SK-N-SH treated with all-trans-retinoic acid at 6 μM for 48 hours (cell line): ENCODE measurements around the gene CDK2.

Experiments used
- ATAC-seq: fragments of 200-7000 bp; cut with Tn5 transposase; 3 replicates; pipeline ENCODE4 v1.9.1; 2020; ENCODE audit warnings: mild to moderate bottlenecking, moderate library complexity
- ARNTL ChIP-seq: fragments of 450-650 bp; formaldehyde crosslinking; IDR thresholded peaks from 2 replicates; pipeline ENCODE4 v1.5.0; 2020; ENCODE audit warnings: low read depth, mild to moderate bottlenecking, moderate library complexity, borderline replicate concordance
- BACH2 ChIP-seq: fragments of 250-450 bp; sonication (Bioruptor Pico); IDR thresholded peaks from 2 replicates; pipeline ENCODE4 v1.9.0; 2021; ENCODE audit warnings: mild to moderate bottlenecking, borderline replicate concordance
- CSDC2 ChIP-seq: fragments of 250-450 bp; sonication (Bioruptor Pico); IDR thresholded peaks from 2 replicates; pipeline ENCODE4 v1.5.0; 2020; ENCODE audit warnings: mild to moderate bottlenecking, moderate library complexity
- CSRNP3 ChIP-seq: fragments of 250-450 bp; sonication (Bioruptor Pico); IDR thresholded peaks from 2 replicates; pipeline ENCODE4 v1.5.1; 2021; ENCODE audit warnings: mild to moderate bottlenecking, moderate library complexity
- ESRRG ChIP-seq: fragments of 250-450 bp; sonication (Bioruptor Pico); IDR thresholded peaks from 2 replicates; pipeline ENCODE4 v1.6.1; 2021; ENCODE audit warnings: mild to moderate bottlenecking
- GLIS3 ChIP-seq: fragments of 250-450 bp; sonication (Bioruptor Pico); IDR thresholded peaks from 2 replicates; pipeline ENCODE4 v1.5.0; 2020; ENCODE audit warnings: mild to moderate bottlenecking, moderate library complexity
- ISL1 ChIP-seq: fragments of 250-450 bp; sonication (Bioruptor Pico); IDR thresholded peaks from 2 replicates; pipeline ENCODE4 v2.1.2; 2022; ENCODE audit warnings: mild to moderate bottlenecking, moderate library complexity
- OSR1 ChIP-seq: fragments of 250-450 bp; sonication (Bioruptor Pico); IDR thresholded peaks from 2 replicates; pipeline ENCODE4 v1.8.0; 2022; ENCODE audit warnings: moderate library complexity, mild to moderate bottlenecking, inconsistent platforms
- PATZ1 ChIP-seq: fragments of 250-450 bp; sonication (Bioruptor Pico); IDR thresholded peaks from 2 replicates; pipeline ENCODE4 v1.8.0; 2020; ENCODE audit warnings: mild to moderate bottlenecking, moderate library complexity, borderline replicate concordance
- PPARA ChIP-seq: fragments of 250-450 bp; sonication (Bioruptor Pico); IDR thresholded peaks from 2 replicates; pipeline ENCODE4 v1.5.0; 2020; ENCODE audit warnings: mild to moderate bottlenecking, borderline replicate concordance
- RARB ChIP-seq: fragments of 250-450 bp; sonication (Bioruptor Pico); IDR thresholded peaks from 2 replicates; pipeline ENCODE4 v1.8.0; 2021; ENCODE audit warnings: mild to moderate bottlenecking, moderate library complexity
- SNAI2 ChIP-seq: fragments of 250-450 bp; sonication (Bioruptor Pico); IDR thresholded peaks from 2 replicates; pipeline ENCODE4 v1.5.0; 2020; ENCODE audit warnings: mild to moderate bottlenecking, moderate library complexity
- TCF4 ChIP-seq: fragments of 250-450 bp; sonication (Bioruptor Pico); IDR thresholded peaks from 2 replicates; pipeline ENCODE4 v1.8.0; 2021; ENCODE audit warnings: mild to moderate bottlenecking, moderate library complexity, borderline replicate concordance
- TOX ChIP-seq: fragments of 250-450 bp; sonication (Bioruptor Pico); IDR thresholded peaks from 2 replicates; pipeline ENCODE4 v1.8.0; 2021; ENCODE audit warnings: mild to moderate bottlenecking, moderate library complexity, borderline replicate concordance
- TSHZ2 ChIP-seq: fragments of 250-450 bp; sonication (Bioruptor Pico); IDR thresholded peaks from 2 replicates; pipeline ENCODE4 v1.5.0; 2020; ENCODE audit warnings: mild to moderate bottlenecking, moderate library complexity
- ZFP3 ChIP-seq: fragments of 250-450 bp; sonication (Bioruptor Pico); IDR thresholded peaks from 2 replicates; pipeline ENCODE4 v1.5.0; 2020; ENCODE audit warnings: mild to moderate bottlenecking, moderate library complexity
- ZFP30 ChIP-seq: fragments of 450-650 bp; formaldehyde crosslinking; IDR thresholded peaks from 2 replicates; pipeline ENCODE4 v1.5.0; 2022; ENCODE audit warnings: mild to moderate bottlenecking, moderate library complexity
- ZNF565 ChIP-seq: fragments of 450-650 bp; formaldehyde crosslinking; conservative IDR thresholded peaks from 2 replicates; pipeline ENCODE4 v1.5.0; 2020; ENCODE audit warnings: low read depth, mild to moderate bottlenecking, moderate library complexity
- ZNF70 ChIP-seq: fragments of 450-650 bp; formaldehyde crosslinking; IDR thresholded peaks from 2 replicates; pipeline ENCODE4 v1.5.0; 2020; ENCODE audit warnings: mild to moderate bottlenecking, moderate library complexity
- ZNF8 ChIP-seq: fragments of 450-650 bp; formaldehyde crosslinking; IDR thresholded peaks from 2 replicates; pipeline ENCODE4 v1.5.0; 2020; ENCODE audit warnings: mild to moderate bottlenecking, moderate library complexity
- TF ChIP-seq, protein P1 (sequence below): fragments of 250-450 bp; sonication (Bioruptor Pico); IDR thresholded peaks from 2 replicates; pipeline ENCODE4 v1.8.0; 2021; ENCODE audit warnings: low read depth, mild to moderate bottlenecking, moderate library complexity, borderline replicate concordance
- TF ChIP-seq, protein P2 (sequence below): fragments of 250-450 bp; sonication (Bioruptor Pico); IDR thresholded peaks from 2 replicates; pipeline ENCODE4 v1.5.1; 2020; ENCODE audit warnings: low read depth, mild to moderate bottlenecking, moderate library complexity

CDK2 gene

DNA sequence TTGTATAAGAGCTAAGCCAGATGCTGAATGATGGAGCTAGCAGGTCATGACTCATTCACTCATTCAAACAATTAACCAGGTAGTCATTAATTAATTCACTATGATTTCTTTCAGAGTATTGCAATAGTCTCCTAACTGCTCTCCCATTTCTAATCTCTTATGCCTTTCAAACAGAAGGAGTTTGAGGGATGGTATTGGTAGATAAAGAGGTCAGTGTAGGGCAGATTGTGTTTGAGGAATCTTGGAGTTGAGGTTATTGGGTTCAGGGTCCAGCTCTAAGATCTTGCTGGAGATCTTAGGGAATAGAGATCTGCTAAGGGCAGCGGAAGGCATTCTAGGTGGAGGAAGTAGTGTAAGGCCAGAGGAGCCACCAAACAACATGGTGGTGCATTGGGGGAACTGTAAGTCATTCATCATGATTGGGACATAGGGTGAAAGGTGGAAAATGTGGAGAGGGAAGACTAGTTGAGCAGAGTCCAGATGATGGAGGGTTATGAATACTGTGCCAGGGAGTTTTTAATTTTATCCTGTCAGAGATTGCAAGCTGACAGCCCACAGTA, 24.0 kb upstream of the CDK2 start:
- TF ChIP-seq ISL1 (CRISPR knock-in tag) (no peak), TSHZ2 (CRISPR knock-in tag) (no peak), CSDC2 (no peak), GLIS3 (CRISPR knock-in tag) (no peak), ZFP30 (CRISPR knock-in tag) (no peak), TOX (no peak), OSR1 (no peak), ARNTL (CRISPR knock-in tag) (no peak), BACH2 (CRISPR knock-in tag) (no peak)
- ATAC-seq = no peak

GRCh38 chr12:55946553-55946952, 20.1 kb upstream of the CDK2 start:
- ATAC-seq = no peak
- TF ChIP-seq CSDC2 (no peak), RARB (no peak), BACH2 (CRISPR knock-in tag) (no peak), ZNF565 (no peak), TCF4 (CRISPR knock-in tag) (no peak), ISL1 (CRISPR knock-in tag) (no peak), TOX (no peak), GLIS3 (CRISPR knock-in tag) (no peak), PATZ1 (no peak), ZNF70 (no peak)

DNA sequence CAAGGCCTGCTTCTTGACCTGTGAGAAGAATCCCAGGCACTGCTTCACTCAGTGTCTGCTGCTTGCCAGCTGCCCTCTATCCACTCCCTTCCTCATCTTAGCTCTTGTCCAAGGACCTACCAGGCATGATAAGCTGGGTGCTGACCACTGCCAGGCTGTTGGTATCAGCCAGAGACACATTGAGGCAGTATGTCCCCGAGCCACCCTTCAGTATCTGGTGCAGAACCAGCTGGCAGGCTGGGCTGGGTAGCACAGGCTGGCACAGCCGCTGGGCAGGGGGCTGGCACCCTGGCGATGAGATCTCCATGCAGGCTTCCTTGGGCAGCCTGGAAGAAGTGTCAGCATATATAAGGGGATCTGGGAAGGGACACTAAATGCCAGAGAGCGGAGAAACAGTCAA, 11.3 kb upstream of the CDK2 start:
- ATAC-seq = no peak
- TF ChIP-seq BACH2 (CRISPR knock-in tag) = no peak
- TF ChIP-seq PATZ1 = no peak
- TF ChIP-seq ZFP3 (CRISPR knock-in tag) = no peak
- no peak for TF ChIP-seq ZNF8 (CRISPR knock-in tag)
- no peak for TF ChIP-seq PPARA
- no peak for TF ChIP-seq TSHZ2 (CRISPR knock-in tag)
- TF ChIP-seq GLIS3 (CRISPR knock-in tag) = no peak
- TF ChIP-seq ARNTL (CRISPR knock-in tag) = no peak
- no peak for TF ChIP-seq SNAI2 (CRISPR knock-in tag)
- TF ChIP-seq RARB = no peak
- TF ChIP-seq, protein P1, sequence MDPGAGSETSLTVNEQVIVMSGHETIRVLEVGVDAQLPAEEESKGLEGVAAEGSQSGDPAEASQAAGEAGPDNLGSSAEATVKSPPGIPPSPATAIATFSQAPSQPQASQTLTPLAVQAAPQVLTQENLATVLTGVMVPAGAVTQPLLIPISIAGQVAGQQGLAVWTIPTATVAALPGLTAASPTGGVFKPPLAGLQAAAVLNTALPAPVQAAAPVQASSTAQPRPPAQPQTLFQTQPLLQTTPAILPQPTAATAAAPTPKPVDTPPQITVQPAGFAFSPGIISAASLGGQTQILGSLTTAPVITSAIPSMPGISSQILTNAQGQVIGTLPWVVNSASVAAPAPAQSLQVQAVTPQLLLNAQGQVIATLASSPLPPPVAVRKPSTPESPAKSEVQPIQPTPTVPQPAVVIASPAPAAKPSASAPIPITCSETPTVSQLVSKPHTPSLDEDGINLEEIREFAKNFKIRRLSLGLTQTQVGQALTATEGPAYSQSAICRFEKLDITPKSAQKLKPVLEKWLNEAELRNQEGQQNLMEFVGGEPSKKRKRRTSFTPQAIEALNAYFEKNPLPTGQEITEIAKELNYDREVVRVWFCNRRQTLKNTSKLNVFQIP = no peak
- TF ChIP-seq, protein P2, sequence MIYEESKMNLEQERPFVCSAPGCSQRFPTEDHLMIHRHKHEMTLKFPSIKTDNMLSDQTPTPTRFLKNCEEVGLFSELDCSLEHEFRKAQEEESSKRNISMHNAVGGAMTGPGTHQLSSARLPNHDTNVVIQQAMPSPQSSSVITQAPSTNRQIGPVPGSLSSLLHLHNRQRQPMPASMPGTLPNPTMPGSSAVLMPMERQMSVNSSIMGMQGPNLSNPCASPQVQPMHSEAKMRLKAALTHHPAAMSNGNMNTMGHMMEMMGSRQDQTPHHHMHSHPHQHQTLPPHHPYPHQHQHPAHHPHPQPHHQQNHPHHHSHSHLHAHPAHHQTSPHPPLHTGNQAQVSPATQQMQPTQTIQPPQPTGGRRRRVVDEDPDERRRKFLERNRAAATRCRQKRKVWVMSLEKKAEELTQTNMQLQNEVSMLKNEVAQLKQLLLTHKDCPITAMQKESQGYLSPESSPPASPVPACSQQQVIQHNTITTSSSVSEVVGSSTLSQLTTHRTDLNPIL (CRISPR knock-in tag) = no peak
- no peak for TF ChIP-seq ESRRG (CRISPR knock-in tag)
- TF ChIP-seq CSDC2 = no peak
- no peak for TF ChIP-seq CSRNP3 (CRISPR knock-in tag)
- TF ChIP-seq TOX = no peak
